COLO829 (cell line): ENCODE results near the gene PPIA.

Experiments
- DNase-seq: peaks from one replicate; pipeline ENCODE4 v3.0.0; 2012; ENCODE audit warnings: low spot score

The PPIA gene

DNA sequence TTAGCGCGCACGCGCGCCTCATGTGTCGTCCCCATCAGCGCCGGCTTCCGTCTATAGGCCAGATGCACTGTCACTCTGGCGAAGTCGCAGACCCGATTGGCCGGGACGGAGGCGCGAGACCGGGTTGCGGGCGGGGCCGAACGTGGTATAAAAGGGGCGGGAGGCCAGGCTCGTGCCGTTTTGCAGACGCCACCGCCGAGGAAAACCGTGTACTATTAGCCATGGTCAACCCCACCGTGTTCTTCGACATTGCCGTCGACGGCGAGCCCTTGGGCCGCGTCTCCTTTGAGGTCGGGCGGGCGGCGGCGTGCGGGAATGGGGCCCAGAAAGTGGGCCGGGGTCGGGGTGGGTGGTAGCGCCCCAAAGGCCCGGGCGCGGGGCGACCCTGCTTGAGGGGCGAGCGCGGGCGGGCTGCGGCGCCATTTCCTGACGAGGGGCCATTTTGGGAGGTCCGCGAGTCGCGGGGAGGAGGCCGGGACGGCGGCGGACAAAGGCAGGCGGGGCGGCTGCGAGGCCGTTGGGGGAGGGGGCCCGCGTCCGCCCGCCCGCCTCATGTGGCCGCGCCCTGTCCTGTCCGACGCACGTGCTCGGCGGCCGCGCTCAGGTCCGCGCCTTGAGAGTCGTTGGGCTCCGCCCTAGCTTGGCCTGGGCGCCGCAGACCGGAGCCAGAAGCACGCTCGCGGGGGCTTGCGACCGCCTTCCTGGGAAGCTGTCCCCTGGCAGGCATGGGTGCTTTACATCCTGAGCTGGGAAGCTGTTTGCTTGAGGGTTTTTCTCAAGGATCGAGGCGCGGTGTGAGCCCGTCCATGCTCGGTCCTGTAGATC lies at the start of gene PPIA:
PPIA (plus strand) TSS at position 178 of the 825 bp plus-strand sequence; CDS start at position 222, 44 bp downstream.
- DNase-seq, result peak; percentile 100

DNA sequence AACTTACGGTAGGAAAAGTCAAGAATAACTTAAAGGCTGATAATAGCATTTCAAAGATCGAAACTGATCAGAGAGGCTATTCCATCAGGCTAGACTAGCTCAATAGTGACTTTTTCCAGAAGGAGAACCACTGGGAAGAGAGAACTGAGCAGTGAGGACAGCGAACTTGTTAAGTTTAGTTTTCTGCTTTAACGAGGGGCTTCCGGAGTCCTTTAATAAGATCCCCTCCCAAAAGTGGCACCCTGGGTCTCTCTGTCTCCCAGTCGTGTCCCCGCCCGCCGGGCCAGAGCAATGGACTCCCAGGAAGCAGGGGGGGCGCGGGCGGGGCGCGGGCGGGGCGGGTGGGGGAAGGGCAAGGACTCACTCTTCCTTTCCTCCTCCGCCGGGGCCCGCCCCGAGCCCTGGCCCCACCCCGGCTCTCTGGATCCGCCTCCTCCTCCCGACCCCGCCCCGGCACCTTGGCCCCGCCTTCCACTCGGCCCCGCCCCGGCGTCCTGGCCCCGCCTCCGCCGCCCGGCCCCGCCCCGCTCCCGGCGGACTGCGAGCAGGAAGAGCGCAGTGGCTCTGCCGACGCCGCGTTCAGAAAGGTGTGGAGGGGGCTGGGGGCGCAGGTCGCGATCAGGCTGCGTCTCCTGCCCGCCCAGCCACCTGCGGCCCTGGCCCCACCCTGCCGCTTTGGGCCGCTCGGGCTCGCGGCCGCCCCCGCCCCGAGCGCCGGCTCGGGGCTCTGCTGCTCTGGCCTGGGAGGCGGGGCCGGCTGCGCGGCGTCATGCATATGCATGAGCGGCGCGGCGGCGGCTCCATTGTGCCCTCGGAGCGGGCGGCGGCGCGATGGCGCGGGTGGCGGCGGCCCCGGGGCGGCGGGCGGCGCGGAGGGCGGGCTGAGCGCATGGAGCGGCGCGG lies 48.2 kb upstream of the PPIA start, which contains the start of gene ZMIZ2:
ZMIZ2 (plus strand) TSS at position 803 of the 903 bp plus-strand sequence. CDS start 7,403 bp downstream, outside the sequence.
- peak; percentile 98 for DNase-seq

DNA sequence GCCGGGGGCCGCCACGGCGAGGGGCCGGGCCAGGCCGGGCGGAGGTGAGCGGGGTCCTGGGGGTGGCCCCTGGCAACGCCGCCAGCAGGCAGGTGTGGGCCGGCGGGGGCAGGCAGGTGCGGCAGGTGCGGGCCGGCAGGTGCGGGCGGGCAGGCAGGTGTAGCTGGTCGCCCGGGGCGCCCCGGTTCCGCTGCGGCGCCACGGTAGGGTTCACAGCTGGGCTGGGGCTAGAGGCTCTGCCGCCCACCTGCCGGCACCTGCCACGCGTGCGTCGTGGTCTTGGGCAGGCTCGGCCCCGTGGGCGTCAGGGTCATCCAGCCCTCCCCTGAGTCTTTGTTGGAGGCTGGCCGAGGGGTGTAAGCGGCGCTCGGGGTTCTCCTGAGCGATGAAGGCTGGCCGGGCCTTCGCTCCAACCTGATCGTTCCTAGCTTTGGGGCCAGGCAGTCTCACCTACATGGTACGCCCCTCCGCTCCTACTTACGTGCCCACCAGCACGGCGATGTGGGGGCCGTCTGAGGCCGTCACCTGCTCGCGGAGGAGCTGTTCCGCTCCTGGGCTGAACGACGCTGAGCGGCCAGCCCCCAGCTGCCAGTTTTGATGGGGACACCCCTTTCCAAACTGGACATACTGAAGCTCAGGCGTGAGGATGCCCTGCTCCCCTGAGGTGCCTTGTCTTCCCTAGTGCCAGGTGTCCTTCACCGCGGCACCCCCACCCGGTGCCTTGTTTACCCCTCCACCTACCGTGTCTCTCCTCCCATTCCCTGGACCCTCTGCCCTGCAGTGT lies 47.3 kb upstream of the PPIA start:
- DNase-seq, result no peak

DNA sequence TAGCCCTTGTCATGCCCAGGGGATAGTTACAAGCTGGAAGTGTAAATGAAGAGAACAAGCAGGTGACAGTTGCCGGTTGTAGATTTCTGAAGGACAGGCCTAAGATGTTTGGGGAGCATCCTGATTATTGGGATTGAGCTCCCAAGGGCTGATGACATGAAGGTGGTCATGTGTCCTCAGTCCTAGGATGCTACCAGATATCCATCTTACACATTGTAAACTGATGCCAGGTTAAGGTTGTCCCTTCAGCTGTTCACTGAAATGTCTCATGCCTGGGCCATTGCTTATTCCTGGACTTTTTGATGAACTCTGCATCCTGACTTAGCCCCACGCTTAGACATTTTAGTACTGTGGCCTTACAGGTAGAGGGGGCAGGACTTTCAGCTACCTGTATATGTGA lies 46.5 kb upstream of the PPIA start:
- DNase-seq, result no peak

DNA sequence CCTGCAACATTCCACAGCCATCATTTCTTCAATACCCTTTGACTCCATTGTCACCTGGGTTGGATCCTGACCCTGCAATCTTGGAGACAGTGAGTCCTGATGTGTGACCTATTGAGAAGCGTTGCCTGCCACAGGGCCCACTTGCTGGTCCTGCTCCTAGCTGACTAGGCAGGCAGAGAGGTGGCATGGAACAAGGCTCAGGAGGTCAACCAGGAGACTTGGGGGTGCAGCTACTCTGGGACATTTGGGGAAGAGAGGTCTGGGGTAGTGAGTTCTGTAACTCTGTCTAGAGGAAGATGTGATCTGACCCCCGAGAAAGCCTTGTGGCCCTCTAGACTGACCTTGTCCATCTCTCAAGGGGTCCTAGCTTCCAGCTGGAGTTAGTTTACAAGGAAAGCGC lies 46.1 kb upstream of the PPIA start:
- DNase-seq, result no peak

DNA sequence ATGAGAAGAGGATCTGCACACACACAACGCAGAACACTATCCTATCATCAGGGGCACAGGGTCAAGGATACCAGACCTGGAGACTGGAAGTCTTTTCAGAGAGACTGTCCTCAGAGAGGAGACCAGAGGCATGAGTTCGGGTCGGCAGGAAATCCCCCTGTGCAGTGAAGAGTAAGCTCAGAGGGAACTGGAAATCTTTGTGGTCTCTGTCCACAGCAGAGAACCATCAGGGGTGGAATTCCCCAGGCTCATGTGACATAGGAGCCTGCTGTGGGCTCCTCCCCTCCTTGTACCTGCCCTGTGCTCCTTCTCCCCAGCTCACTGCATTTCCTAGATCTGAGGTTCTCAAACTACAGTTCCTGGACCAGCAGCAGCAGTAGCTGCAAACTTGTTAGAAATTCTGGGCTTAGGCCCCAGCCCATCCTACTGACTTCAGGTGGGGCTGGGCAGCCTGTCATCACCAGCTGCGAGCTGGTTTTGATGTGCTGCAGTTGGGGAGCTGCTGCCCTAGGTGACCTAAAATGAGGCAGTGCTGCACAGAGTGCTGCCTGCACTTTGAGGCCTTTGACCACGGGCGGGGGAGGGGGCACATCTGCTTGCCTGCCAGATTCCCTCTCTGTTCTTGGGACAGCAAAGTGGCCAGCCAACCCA lies 45.4 kb upstream of the PPIA start:
- DNase-seq, result no peak

DNA sequence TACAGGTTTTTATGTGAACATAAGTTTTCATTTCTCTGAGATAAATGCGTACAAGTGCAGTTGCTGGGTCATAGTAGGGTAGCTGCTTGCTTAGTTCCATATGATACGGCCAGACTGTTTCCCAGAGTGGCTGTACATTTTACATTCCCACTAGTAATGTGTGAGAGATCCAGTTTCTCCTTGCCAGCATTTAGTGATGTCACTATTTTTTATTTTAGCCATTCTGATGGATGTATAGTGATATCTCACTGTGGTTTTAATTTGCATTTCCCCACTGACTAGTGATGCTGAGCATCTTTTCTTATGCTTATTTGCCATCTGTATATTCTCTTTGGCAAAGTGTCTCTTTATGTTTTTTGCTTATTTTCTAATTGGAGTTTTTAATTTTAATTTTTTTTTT lies 43.7 kb upstream of the PPIA start:
- no peak for DNase-seq

DNA sequence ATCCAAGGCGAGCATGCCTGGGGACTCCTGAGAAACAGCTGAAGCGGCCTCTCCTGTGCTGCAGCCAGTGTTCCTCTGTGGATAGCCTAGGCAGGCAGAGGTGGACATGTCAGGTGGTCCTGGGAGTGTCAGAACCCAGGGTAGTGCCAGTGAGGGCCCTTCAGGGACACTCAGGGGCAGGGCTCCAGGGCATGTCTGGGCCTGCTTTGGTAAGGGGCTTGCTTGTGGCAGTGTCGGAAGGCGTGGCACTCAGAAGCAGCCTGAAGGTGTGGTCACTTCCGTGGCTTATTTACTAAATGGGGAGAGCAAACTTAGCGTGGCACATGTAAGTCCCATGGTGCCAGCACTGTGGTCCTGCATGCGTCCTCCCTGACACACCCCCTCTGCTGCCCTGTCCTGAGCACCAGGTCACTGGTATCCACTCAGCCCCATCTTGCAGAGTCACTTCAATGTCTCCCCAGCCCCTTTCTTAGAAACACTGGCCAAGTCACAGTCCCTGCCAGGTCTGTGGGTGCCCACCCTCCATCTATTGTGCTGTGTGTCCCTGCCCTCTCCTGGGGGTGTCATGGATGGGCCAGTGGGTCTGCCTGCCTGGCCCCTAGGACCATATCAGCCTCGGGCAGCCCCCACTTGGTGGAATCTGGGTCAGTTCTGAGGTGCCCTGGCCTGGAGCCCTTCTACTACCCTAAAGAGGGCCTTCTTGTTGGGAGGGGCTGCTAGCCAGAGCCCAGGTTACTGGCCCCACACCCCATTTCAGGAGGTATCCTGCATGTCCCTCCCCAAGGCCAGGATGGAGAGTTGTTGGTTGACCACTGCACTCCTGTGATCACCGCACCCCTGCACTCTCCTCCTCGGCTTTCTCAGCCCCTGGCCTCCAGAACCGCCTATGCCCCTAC lies 41.4 kb upstream of the PPIA start:
- no peak for DNase-seq

DNA sequence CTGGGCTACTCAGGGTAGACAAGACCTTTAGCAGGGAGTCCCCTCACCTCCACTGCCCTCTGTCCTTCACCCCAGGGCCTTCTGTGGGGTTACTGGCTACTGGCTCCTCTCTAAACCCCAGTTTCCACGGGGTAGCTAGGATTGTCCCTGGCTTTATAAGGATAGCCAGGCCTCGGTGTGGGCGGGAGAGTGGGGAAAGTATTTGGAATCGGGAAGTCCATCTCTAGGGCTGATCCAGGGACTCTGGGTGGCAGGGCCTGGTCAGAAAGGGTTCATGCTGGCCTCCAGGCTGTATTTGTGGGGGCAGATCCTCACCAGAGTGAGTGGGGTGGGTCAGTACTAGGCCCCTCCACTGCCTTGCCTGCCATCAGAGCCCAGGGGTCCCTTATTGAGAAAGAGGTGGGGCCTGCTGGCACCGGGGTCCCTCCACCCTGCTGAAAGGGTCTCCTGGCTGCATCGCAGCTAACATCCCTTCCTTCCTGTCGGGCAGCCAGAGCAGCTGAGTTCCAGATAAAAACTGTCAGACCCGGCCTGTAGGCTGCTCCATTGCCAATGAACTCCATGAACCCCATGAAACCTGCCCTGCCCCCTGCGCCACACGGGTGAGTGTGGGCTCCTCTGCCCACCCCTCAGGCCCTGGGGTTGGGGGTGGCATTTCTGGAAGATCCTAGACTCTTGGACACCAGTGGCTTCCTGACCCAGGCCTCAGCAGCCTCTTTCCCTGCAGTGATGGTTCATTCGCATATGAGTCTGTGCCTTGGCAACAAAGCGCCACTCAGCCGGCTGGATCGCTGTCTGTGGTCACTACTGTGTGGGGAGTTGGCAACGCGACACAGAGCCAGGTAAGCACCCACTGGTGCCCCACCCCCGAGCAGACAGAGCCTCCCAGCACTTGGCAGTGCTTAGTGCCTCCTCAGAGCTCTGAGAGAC lies 40.5 kb upstream of the PPIA start:
- DNase-seq, result no peak

DNA sequence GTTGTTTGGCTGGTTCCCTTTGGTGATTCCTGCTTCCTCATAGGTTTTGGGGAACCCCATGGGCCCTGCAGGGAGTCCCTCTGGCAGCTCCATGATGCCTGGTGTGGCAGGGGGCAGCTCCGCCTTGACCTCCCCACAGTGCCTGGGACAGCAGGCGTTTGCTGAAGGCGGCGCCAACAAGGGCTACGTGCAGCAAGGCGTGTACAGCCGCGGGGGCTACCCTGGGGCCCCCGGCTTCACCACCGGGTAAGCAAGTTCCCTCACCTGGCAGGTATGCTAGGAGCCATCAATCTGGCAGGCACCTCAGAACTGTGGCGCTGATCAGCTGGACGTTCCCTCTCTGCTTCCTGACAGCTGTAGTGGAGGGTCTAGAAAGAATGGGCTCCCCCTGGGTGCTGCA lies 39.6 kb upstream of the PPIA start:
- no peak for DNase-seq

DNA sequence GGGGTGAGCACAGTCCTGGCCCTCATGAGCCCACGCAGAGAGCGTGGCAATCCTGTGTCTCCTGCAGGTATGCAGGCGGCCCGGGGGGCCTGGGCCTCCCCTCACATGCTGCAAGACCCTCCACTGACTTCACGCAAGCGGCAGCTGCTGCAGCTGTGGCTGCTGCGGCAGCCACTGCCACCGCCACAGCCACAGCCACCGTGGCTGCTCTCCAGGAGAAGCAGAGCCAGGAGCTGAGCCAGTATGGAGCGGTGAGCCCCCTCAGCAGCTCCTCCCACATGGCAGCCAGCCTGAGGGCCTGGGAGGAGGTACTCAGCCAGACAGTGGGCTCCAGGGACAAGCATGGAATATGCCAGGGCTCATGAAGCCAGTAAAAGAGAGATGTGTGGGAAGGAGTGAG lies 39.2 kb upstream of the PPIA start:
- no peak for DNase-seq

DNA sequence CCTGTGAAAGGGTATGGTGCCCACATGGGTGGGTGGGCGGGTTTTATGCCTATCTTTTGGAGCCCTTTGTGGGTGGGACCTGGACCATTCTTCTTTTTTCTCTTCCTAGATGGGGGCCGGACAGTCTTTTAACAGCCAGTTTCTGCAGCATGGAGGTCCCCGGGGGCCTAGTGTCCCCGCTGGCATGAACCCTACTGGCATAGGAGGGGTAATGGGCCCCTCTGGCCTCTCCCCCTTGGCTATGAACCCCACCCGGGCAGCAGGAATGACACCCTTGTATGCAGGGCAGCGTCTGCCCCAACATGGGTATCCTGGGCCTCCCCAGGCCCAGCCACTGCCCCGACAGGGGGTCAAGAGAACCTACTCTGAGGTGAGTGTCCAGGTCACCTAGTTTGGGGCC lies 38.7 kb upstream of the PPIA start:
- DNase-seq, result no peak

DNA sequence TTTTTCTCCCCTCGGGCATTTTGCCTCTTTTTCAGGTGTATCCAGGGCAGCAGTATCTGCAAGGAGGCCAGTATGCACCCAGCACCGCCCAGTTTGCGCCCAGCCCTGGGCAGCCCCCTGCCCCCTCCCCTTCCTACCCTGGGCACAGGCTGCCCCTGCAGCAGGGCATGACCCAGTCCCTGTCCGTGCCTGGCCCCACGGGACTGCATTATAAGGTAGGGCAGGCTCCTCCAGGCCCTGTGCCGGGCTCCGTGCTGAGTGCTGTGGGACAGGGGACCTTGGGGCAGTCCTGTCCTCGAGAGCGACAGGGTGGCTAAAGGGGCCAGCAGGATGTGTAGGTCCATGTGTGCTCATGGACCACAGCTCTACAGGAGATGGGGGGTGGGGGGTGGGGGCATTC lies 37.2 kb upstream of the PPIA start:
- no peak for DNase-seq

DNA sequence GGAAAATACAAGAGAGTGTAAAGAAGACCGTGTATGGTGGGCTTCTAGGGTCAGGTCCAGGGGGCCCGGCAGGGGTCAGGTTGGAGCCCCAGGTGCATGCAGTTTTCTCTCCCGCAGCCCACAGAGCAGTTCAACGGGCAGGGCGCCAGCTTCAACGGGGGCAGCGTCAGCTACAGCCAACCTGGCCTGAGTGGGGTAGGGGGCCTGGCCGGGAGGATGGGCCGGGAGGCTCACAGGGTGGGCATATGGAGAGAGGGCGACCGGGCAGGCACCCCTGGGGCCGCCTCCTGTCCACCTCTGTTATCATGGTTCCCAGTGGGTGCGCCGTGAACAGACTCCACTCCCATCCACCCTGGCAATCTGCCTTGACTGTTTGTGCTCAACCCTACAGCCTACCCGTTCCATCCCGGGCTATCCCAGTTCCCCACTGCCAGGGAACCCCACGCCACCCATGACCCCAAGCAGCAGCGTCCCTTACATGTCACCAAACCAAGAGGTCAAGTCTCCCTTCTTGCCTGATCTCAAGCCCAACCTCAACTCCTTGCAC lies 36.4 kb upstream of the PPIA start:
- no peak for DNase-seq

DNA sequence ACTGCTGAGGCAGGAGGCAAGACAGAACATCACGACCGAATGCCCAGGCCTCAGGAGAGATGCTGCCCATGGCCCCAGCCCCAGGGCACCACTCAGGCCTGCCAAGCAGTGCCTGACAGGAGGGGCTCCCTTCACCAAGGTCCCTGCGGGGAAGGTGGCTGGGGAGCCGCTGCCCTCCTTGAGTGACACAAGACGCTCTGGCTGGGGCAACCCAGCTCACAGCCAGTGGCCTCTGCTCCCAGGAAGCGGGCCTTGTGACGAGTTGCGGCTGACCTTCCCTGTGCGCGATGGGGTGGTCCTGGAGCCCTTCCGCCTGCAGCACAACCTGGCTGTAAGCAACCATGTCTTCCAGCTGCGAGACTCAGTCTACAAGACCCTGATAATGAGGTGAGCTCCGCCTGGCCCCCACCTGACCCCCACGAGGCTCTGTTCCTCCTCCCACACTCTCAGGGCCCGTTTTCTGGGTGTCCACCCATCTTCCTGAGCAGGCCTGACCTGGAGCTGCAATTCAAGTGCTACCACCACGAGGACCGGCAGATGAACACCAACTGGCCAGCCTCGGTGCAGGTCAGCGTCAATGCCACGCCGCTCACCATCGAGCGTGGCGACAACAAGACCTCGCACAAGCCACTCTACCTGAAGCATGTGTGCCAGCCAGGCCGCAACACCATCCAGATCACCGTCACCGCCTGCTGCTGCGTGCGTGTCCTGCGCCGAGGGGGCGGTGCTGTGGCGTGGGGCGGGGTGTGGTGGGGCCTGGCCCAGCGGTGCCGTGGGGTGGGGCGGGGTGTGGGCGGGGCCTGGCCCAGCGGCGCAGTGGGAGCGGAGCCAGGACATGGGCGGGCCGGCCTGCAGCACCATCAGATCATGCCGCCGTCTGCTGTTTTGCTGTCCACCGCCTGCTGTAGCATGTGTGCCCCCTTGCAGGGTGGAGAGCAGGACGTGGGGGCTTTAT lies 35.0 kb upstream of the PPIA start:
- no peak for DNase-seq

DNA sequence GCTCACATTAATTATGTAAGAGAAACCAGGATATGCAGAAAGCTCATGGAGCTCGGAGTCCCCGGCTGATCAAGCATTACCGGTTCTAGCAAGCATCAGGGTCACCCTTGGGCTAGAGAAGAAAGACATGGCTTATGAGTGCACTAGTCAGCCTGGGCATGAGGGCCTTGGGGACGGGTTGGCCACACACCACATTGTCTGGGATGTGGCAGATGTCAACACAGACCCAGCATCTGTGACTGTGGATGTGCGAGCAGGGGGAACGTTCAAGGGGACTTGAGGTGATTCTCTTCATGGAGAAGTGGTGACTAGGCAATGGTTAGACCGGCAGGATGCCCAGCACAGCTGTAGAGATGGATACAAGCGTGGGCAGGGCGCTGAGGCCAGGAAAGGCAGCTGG lies 34.2 kb upstream of the PPIA start:
- DNase-seq, result no peak

DNA sequence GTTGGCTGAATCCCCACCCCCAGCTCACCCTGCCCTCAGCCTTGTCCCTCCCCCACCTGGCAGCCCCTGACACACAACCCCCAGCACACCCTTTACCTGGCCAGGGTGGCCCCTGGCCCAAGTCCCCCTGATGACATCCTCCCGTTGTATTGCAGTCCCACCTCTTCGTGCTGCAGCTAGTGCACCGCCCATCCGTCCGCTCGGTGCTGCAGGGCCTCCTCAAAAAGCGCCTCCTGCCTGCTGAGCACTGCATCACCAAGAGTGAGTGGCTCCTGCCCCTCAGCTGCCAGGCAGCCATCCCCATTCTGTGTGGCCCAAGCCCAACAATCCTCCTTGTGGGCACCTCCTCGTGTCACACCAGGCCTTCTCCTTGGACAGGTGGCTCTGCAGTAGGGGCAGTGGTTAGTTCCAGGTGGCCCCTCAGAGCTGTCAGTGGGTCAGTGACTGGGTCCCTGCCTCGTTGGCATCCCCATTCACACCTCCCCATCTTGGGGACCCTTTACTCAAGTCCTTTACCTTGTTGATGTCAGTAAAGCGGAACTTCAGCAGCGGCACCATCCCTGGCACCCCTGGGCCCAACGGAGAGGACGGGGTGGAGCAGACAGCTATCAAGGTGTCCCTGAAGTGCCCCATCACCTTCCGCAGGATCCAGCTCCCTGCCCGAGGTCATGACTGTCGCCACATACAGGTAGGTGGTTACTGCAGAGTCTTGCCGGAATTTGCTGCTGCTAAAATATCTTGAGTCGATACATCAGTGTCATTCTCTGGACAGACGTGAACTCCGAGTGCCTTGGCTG lies 33.6 kb upstream of the PPIA start:
- no peak for DNase-seq
